Measurements from ENCODE around the gene LRG1. TPM values are rescaled to one million over a fixed set of nuclear protein-coding genes. Genes with fewer than 3 reads are reported as not detected.

Gene LRG1
- total and polyA plus RNA-seq, 7 donors = 0.36 to 21.0 (median 2.4) TPM; not detected in 1

GRCh38 chr19:4517451-4518057 is 22.3 kb downstream of the LRG1 start:
- no peak for DNase-seq
- Histone ChIP-seq H3K27ac (peak overlapping the region; percentile 91 to 98 (median 94)), H3K9me3 (no peaks in the 10 kb centered on the region), H3K4me1 (peaks cover 0 to 62% (median 38%) of the 10 kb centered on the region in 4 donors), H3K4me3 (peak overlapping the region; percentile 53 to 73 (median 60)), H3K36me3 (peaks cover 0 to 32% (median 16%) of the 10 kb centered on the region in 4 donors), H3K27me3 (no peaks in the 10 kb centered on the region)
- TF ChIP-seq CTCF (IDR thresholded peaks at IDR 0.05) (no peak), POLR2AphosphoS5 (IDR thresholded peaks at IDR 0.05) (no peak), POLR2A (IDR thresholded peaks at IDR 0.05) (no peak)
- intact Hi-C loops (cut with DNase I) = loop anchor here (5.0 to 10.0 kb wide), 3 partner anchors 60 to 533 kb away; partner anchors contain the start of genes EEF2, TNFAIP8L1 and UBXN6
- WGBS, 2 donors = 83 to 84% methylated on average over 24 of the region's 24 CpGs

GRCh38 chr19:4516939-4517300 is 22.9 kb downstream of the LRG1 start:
- no peak for DNase-seq
- 58 to 67% methylated on average over 8 of the region's 8 CpGs for WGBS, 2 donors
- intact Hi-C loops (cut with DNase I) = loop anchor here (5.0 to 10.0 kb wide), 3 partner anchors 60 to 532 kb away; partner anchors contain the start of genes EEF2, TNFAIP8L1 and UBXN6
- H3K4me3 ChIP-seq = peak overlapping the region; percentile 53 to 73 (median 60)
- peaks cover 0 to 67% (median 39%) of the 10 kb centered on the region in 4 donors for H3K4me1 ChIP-seq
- H3K27ac ChIP-seq = peak overlapping the region; percentile 91 to 98 (median 94)
- peak; percentile 26 to 71 (median 59) for TF ChIP-seq POLR2AphosphoS5 (IDR thresholded peaks at IDR 0.05)
- TF ChIP-seq EP300 (IDR thresholded peaks at IDR 0.05) = peak in 2 of 4 donors; percentile 8 to 32
- no peak for TF ChIP-seq CTCF (IDR thresholded peaks at IDR 0.05)
- H3K27me3 ChIP-seq = no peaks in the 10 kb centered on the region
- H3K36me3 ChIP-seq = peaks cover 0 to 37% (median 18%) of the 10 kb centered on the region in 4 donors
- no peaks in the 10 kb centered on the region for H3K9me3 ChIP-seq

GRCh38 chr19:4516199-4516938 is 23.5 kb downstream of the LRG1 start:
- peak overlapping the region; percentile 91 to 98 (median 94) for H3K27ac ChIP-seq
- H3K4me1 ChIP-seq = peaks cover 0 to 67% (median 42%) of the 10 kb centered on the region in 4 donors
- WGBS, 2 donors = 59 to 65% methylated on average over 14 of the region's 14 CpGs
- H3K9me3 ChIP-seq = no peaks in the 10 kb centered on the region
- TF ChIP-seq CTCF (IDR thresholded peaks at IDR 0.05) (no peak), EP300 (IDR thresholded peaks at IDR 0.05) (no peak), POLR2A (IDR thresholded peaks at IDR 0.05) (no peak), POLR2AphosphoS5 (IDR thresholded peaks at IDR 0.05) (no peak)
- no peak for DNase-seq
- peaks cover 0 to 43% (median 19%) of the 10 kb centered on the region in 4 donors for H3K36me3 ChIP-seq
- intact Hi-C loops (cut with DNase I) = loop anchor here (5.0 to 10.0 kb wide), 3 partner anchors 59 to 532 kb away; partner anchors contain the start of genes EEF2, TNFAIP8L1 and UBXN6
- no peaks in the 10 kb centered on the region for H3K27me3 ChIP-seq
- H3K4me3 ChIP-seq = peak overlapping the region; percentile 53 to 73 (median 60)

GRCh38 chr19:4515732-4516131 is 24.1 kb downstream of the LRG1 start:
- Histone ChIP-seq H3K27me3 (no peaks in the 10 kb centered on the region), H3K4me1 (peaks cover 0 to 66% (median 44%) of the 10 kb centered on the region in 4 donors), H3K4me3 (no peak overlapping the region), H3K27ac (peak overlapping the region; percentile 91 to 98 (median 94)), H3K36me3 (peaks cover 0 to 48% (median 19%) of the 10 kb centered on the region in 4 donors), H3K9me3 (no peaks in the 10 kb centered on the region)
- intact Hi-C loops (cut with DNase I) = loop anchor here (5.0 to 10.0 kb wide), 3 partner anchors 58 to 531 kb away; partner anchors contain the start of genes EEF2, TNFAIP8L1 and UBXN6
- TF ChIP-seq CTCF (IDR thresholded peaks at IDR 0.05) = no peak
- DNase-seq = no peak
- 83 to 91% methylated on average over 5 of the region's 5 CpGs for WGBS, 2 donors
